Bronchial epithelial cell (primary cell): ENCODE results near the gene ADD1. TPM values are rescaled to one million over a fixed set of nuclear protein-coding genes. Genes with fewer than 3 reads are reported as not detected.

Source experiments
- DNase-seq: peaks from one replicate; pipeline ENCODE4 v3.0.0-alpha.2; 2010; ENCODE audit warnings: low read depth
- FAIRE-seq: peaks from 2 replicates; lab custom pipeline; 2011; peaks lifted over from hg19 to GRCh38; lab: Jason Lieb, UNC
- H3K27me3 ChIP-seq: 2 replicates; pipeline ENCODE4 v1.5.1; 2011; ENCODE audit warnings: low read length; ENCODE audit not compliant: control insufficient read depth, insufficient read depth
- H3K36me3 ChIP-seq: 2 replicates; pipeline ENCODE4 v1.5.1; 2011; ENCODE audit warnings: low read length; ENCODE audit not compliant: control insufficient read depth, insufficient read depth
- H3K4me3 ChIP-seq: 2 replicates; pipeline ENCODE4 v1.5.1; 2011; ENCODE audit warnings: mild to moderate bottlenecking, low read depth, low read length, control low read depth
- total RNA-seq: library from RNA; depleted of rRNA; stranded (reverse); fragments of >200 nt; gene quantifications from 2 replicates; pipeline ENCODE4 v1.2.1, GENCODE V29; 2014
- TF ChIP-seq, protein P1 (sequence below): IDR thresholded peaks from 2 replicates; pipeline ENCODE4 v1.5.1; 2011; ENCODE audit warnings: mild to moderate bottlenecking, moderate library complexity, low read length, control low read depth, inconsistent platforms; ENCODE audit not compliant: insufficient read depth, severe bottlenecking

Gene ADD1
- total RNA-seq, 1 donor from 2014 or later: 71.9 TPM

DNA sequence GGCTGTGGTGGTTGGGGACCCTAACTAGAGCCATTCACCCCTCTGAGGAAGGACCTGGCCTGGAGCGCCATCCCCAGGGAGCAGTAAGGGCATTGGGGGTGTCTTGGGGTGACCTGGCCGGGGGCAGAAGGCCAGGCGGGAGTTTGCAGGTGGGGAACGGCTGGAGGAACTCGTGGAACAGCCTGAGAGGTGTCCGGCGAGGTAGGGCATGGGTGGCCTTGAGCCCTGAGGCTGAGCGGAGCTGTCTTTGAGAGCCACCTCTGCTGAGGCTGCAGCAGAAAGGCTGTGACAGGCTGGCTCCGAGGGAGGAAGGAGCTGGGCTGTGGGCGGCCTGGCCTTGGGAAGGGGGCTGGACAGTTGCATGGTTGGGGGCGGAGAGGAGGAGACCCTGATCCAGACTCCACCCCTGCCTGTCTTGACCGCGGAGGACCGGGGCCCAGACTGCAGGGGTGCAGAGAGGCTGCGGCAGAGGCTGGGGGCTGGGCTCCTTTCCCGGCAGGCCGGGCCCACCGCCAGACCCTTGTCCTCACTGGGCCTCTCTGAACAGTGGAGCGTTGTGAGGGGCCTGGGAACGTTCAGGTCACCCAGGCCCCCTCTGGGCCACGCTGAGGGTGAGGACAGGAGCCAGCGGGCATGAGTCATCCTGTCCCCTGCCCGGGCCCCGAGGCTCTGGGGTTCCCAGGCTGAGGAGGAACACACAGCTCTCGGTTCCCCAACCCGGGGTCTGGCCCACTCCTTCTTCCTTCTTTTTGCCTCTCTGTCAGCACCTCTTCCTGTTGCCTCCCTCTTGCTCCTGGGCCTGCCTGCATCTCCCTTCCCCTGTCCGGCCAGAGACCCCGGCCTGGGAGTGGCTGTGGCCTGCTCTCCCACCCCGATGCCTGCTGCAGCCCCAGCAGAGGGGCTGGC is 42.7 kb upstream of the ADD1 start:
- DNase-seq: no peak
- H3K36me3 ChIP-seq: peaks cover 28% of the 10 kb centered on the region
- TF ChIP-seq, protein P1, sequence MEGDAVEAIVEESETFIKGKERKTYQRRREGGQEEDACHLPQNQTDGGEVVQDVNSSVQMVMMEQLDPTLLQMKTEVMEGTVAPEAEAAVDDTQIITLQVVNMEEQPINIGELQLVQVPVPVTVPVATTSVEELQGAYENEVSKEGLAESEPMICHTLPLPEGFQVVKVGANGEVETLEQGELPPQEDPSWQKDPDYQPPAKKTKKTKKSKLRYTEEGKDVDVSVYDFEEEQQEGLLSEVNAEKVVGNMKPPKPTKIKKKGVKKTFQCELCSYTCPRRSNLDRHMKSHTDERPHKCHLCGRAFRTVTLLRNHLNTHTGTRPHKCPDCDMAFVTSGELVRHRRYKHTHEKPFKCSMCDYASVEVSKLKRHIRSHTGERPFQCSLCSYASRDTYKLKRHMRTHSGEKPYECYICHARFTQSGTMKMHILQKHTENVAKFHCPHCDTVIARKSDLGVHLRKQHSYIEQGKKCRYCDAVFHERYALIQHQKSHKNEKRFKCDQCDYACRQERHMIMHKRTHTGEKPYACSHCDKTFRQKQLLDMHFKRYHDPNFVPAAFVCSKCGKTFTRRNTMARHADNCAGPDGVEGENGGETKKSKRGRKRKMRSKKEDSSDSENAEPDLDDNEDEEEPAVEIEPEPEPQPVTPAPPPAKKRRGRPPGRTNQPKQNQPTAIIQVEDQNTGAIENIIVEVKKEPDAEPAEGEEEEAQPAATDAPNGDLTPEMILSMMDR: no peak
- FAIRE-seq: no peak
- no peaks in the 10 kb centered on the region for H3K27me3 ChIP-seq
- no peak overlapping the region for H3K4me3 ChIP-seq

GRCh38 chr4:2802618-2803531 is 40.8 kb upstream of the ADD1 start:
- Histone ChIP-seq H3K4me3 (no peak overlapping the region), H3K36me3 (peaks cover 27% of the 10 kb centered on the region), H3K27me3 (no peaks in the 10 kb centered on the region)
- TF ChIP-seq, protein P1: no peak
- FAIRE-seq (no peak), DNase-seq (no peak)

GRCh38 chr4:2803624-2804448 is 39.8 kb upstream of the ADD1 start:
- Histone ChIP-seq H3K4me3 (no peak overlapping the region), H3K27me3 (no peaks in the 10 kb centered on the region), H3K36me3 (peaks cover 27% of the 10 kb centered on the region)
- peak; percentile 37 for DNase-seq
- TF ChIP-seq, protein P1: no peak
- peak; percentile 98 for FAIRE-seq

DNA sequence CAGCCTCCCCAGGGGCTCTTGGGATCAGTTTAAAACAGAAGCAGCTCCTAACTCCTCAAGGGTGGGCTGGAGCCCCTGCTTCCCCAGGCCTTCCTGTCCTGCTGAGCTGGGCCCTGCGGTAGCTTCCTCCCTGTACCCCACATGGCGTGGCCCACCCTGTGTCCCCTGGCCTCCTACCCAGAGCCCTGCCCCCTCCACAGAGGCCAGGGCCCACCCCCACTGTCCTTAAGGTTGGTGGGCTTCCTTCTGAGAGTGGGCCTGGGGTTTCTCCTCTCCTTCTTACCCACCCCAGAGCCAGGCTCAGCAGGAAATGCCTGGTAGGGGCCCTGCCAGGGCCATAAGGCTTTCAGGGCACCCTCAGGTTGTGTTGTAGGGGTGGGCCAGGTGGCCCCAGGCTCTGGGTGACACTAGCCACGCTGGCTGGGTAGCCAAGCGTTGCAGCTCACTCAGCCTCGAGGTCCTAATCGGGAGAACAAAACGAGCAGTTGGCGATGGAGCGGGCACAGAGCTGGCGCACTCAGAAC is 39.1 kb upstream of the ADD1 start:
- no peak for DNase-seq
- Histone ChIP-seq H3K4me3 (no peak overlapping the region), H3K27me3 (no peaks in the 10 kb centered on the region), H3K36me3 (peaks cover 30% of the 10 kb centered on the region)
- TF ChIP-seq, protein P1: no peak
- FAIRE-seq: no peak

DNA sequence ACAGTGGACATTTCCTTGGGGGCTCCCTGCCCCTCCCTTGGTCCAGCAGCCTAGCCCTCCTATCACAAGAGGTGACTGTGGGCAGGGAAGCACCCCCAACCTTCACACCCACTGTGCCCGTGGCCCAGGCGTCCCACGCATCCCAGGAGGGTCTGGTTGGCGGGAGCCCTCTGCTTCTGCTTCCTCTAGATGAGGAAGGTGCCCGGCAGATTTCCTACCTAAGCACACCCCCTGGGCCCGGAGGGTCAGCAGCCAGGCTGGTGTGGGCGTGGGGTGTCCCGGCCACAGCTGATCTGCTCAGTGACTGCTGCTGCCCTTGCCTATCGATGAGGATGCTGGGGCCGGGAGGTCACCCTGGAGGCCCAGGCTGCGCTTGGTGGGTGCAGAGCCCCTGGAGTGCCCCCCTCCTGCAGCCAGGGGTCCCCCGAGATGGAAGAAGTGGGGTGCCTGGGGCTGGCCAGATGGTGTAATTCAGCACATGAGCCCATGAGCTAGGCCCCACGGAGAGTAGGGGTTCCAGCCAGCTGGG is 38.6 kb upstream of the ADD1 start:
- Histone ChIP-seq H3K4me3 (no peak overlapping the region), H3K36me3 (peaks cover 35% of the 10 kb centered on the region), H3K27me3 (no peaks in the 10 kb centered on the region)
- TF ChIP-seq, protein P1: no peak
- FAIRE-seq (no peak), DNase-seq (no peak)
